OCI-LY1 (cell line): Measurements from ENCODE around the gene TMEM92.
"Not testable (repeated sequence)": the region's sequence is repeated elsewhere in the genome, so short reads cannot be mapped to it uniquely, and the experiment has no call there.

Source experiments
- EZH2 ChIP-seq: fragments of 200-600 bp; sonication (generic), shearing (Covaris generic); IDR thresholded peaks from 2 replicates; pipeline ENCODE4 v1.8.0; 2017; ENCODE audit warnings: borderline replicate concordance, mixed run types, mild to moderate bottlenecking, antibody characterized with exemption, low read length, moderate library complexity, mixed read lengths
- TF ChIP-seq, protein P1 (sequence below): fragments of 200-600 bp; sonication (generic), shearing (Covaris generic); IDR thresholded peaks from 2 replicates; pipeline ENCODE4 v1.5.1; 2017; ENCODE audit warnings: mild to moderate bottlenecking, antibody characterized with exemption, low read length, moderate library complexity, mixed read lengths

DNA sequence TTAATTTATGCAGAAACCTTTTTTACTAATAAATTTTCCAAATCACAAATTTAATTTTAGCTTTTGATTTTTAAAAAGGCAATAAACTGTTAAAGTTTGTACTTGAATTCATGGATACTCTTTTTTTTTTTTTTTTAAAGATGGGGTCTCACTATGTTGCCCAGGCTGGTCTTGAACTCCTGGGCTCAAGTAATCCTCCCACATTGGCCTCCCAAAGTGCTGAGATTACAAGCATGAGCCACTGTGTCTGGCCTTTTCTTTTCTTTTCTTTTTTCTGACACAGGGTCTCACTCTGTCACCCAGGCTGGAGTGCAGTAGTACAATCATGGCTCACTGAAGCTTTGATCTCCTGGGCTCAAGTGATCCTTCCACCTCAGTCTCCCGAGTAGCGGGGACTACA is 42.4 kb downstream of the TMEM92 start:
- TF ChIP-seq, protein P1, sequence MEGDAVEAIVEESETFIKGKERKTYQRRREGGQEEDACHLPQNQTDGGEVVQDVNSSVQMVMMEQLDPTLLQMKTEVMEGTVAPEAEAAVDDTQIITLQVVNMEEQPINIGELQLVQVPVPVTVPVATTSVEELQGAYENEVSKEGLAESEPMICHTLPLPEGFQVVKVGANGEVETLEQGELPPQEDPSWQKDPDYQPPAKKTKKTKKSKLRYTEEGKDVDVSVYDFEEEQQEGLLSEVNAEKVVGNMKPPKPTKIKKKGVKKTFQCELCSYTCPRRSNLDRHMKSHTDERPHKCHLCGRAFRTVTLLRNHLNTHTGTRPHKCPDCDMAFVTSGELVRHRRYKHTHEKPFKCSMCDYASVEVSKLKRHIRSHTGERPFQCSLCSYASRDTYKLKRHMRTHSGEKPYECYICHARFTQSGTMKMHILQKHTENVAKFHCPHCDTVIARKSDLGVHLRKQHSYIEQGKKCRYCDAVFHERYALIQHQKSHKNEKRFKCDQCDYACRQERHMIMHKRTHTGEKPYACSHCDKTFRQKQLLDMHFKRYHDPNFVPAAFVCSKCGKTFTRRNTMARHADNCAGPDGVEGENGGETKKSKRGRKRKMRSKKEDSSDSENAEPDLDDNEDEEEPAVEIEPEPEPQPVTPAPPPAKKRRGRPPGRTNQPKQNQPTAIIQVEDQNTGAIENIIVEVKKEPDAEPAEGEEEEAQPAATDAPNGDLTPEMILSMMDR = not testable (repeated sequence)
- TF ChIP-seq EZH2 = not testable (repeated sequence)
